H1 (cell line): ENCODE measurements around the gene TECR.

Source experiments
- BCL11A ChIP-seq, 2 experiments: IDR thresholded peaks; one replicate each; pipeline ENCODE4 v1.6.1; 2011; ENCODE audit warnings: low read depth in 2 of 2, low read length in 2 of 2, mild to moderate bottlenecking in 2 of 2
- BRCA1 ChIP-seq: IDR thresholded peaks from 2 replicates; pipeline ENCODE4 v1.6.1; 2012; ENCODE audit warnings: low read depth, low read length, improper control_type of control experiment
- CBX8 ChIP-seq: fragments of 300-800, 300-1000 bp; sonication (generic); IDR thresholded peaks from 2 replicates; pipeline ENCODE4 v1.7.1; 2016; ENCODE audit warnings: low read depth, low read length, borderline replicate concordance
- CEBPB ChIP-seq: IDR thresholded peaks from 2 replicates; pipeline ENCODE4 v1.6.1; 2012; ENCODE audit warnings: low read depth, low read length
- CHD2 ChIP-seq: IDR thresholded peaks from 2 replicates; pipeline ENCODE4 v1.6.1; 2012; ENCODE audit warnings: low read length, improper control_type of control experiment
- CTCF ChIP-seq, 3 experiments: IDR thresholded peaks; 1 replicate in 2 of 3; 2 replicates in 1 of 3; pipeline versions ENCODE4 v1.5.1 to v1.6.1; 2011; ENCODE audit warnings: low read length in 3 of 3, mild to moderate bottlenecking in 3 of 3, inconsistent platforms in 2 of 3, low read depth in 1 of 3, moderate library complexity in 1 of 3; ENCODE audit not compliant: insufficient read depth in 1 of 3; ENCODE audit errors: control extremely low read depth in 1 of 3
- EP300 ChIP-seq, 2 experiments: IDR thresholded peaks; 1 replicate in 1 of 2; 2 replicates in 1 of 2; pipeline ENCODE4 v1.6.1; 2011 to 2012; ENCODE audit warnings: low read depth in 2 of 2, low read length in 2 of 2, mild to moderate bottlenecking in 2 of 2, borderline replicate concordance in 1 of 2, inconsistent platforms in 1 of 2, moderate library complexity in 1 of 2
- EZH2 ChIP-seq: fragments of 200-600 bp; sonication (generic); IDR thresholded peaks from 2 replicates; pipeline ENCODE4 v1.7.1; 2012; ENCODE audit warnings: low read depth, mild to moderate bottlenecking, moderate library complexity, low read length, inconsistent platforms; ENCODE audit not compliant: severe bottlenecking
- FOSL1 ChIP-seq: IDR thresholded peaks from 2 replicates; pipeline ENCODE4 v1.6.1; 2011; ENCODE audit warnings: mild to moderate bottlenecking, low read depth, low read length, moderate library complexity; ENCODE audit not compliant: insufficient read depth
- POLR2A ChIP-seq, 2 experiments: IDR thresholded peaks; 1 replicate in 1 of 2; 2 replicates in 1 of 2; pipeline ENCODE4 v1.6.1; 2011; ENCODE audit warnings: low read depth in 2 of 2, low read length in 2 of 2, mild to moderate bottlenecking in 2 of 2; ENCODE audit errors: control extremely low read depth in 1 of 2
- POLR2AphosphoS5 ChIP-seq: IDR thresholded peaks from 2 replicates; pipeline ENCODE4 v1.6.1; 2011; ENCODE audit warnings: low read depth, low read length
- RAD21 ChIP-seq, 2 experiments: IDR thresholded peaks in 1 of 2; conservative IDR thresholded peaks in 1 of 2; 2 replicates each; pipeline ENCODE4 v1.6.1; 2011; ENCODE audit warnings: low read depth in 2 of 2, low read length in 2 of 2, improper control_type of control experiment in 1 of 2, inconsistent platforms in 1 of 2, mild to moderate bottlenecking in 1 of 2, moderate library complexity in 1 of 2
- SUZ12 ChIP-seq: fragments of 200-600 bp; sonication (generic); IDR thresholded peaks from 2 replicates; pipeline ENCODE4 v1.6.1; 2012; ENCODE audit warnings: mild to moderate bottlenecking, inconsistent platforms, low read length, moderate library complexity, mixed read lengths

- no peak for TF ChIP-seq EP300 (IDR thresholded peaks at IDR 0.05; ENCODE audit: borderline replicate concordance in 1 of 2, low read depth in 2 of 2, low read length in 2 of 2)
- TF ChIP-seq SUZ12: no peak
- TF ChIP-seq POLR2AphosphoS5: no peak
- no peak for TF ChIP-seq CTCF (IDR thresholded peaks at IDR 0.05; ENCODE audit: control extremely low read depth in 1 of 3, insufficient read depth in 1 of 3, low read depth in 1 of 3, low read length in 3 of 3)
- no peak for TF ChIP-seq CHD2
- no peak for TF ChIP-seq CEBPB
- TF ChIP-seq EZH2: no peak
- no peak for TF ChIP-seq CBX8
- no peak for TF ChIP-seq BRCA1
- TF ChIP-seq FOSL1: no peak
- no peak for TF ChIP-seq POLR2A (IDR thresholded peaks at IDR 0.05; ENCODE audit: control extremely low read depth in 1 of 2, low read depth in 2 of 2, low read length in 2 of 2)
- TF ChIP-seq RAD21 (IDR thresholded peaks at IDR 0.05 in 1 of 2, conservative IDR thresholded peaks at IDR 0.05 in 1 of 2; ENCODE audit: low read depth in 2 of 2, low read length in 2 of 2): no peak
- TF ChIP-seq BCL11A (IDR thresholded peaks at IDR 0.05; ENCODE audit: low read depth in 2 of 2, low read length in 2 of 2): no peak
Observed at GRCh38 chr19:14530506-14530905, 1.1 kb downstream of the TECR start.
